GM12865 (cell line): Measurements from ENCODE around the gene GDF7.

Source experiments
- DNase-seq: peaks from one replicate; pipeline ENCODE4 v3.0.0; 2010; ENCODE audit warnings: low read depth
- H3K4me3 ChIP-seq: 2 replicates; pipeline ENCODE4 v1.5.1; 2011; ENCODE audit warnings: mild to moderate bottlenecking, low read depth, low read length, control low read depth
- TF ChIP-seq, protein P1 (sequence below): IDR thresholded peaks from 2 replicates; pipeline ENCODE4 v1.5.1; 2011; ENCODE audit warnings: low read length, control low read depth, low read depth, inconsistent platforms; ENCODE audit not compliant: insufficient read depth; ENCODE audit errors: missing control alignments

GDF7 gene

DNA sequence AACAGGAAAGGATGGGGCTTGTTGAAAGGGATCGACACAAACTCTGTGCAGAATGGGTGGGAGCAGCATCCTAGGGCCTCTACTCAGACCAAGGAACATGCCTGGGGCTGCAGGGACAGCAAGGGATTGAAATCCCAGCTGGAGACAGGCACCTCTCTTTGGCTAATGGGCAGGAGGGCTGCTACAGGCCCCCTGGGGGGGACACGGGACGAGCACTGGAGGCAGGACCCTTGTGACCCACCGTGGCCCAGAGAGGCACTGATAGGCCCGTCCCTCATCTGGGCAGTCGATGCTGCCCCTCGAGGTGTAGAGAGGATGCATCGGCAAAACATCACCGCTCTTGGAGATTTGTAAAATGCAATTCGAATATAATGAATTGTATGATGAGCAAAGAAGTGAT, 21.2 kb upstream of the GDF7 start:
- TF ChIP-seq, protein P1, sequence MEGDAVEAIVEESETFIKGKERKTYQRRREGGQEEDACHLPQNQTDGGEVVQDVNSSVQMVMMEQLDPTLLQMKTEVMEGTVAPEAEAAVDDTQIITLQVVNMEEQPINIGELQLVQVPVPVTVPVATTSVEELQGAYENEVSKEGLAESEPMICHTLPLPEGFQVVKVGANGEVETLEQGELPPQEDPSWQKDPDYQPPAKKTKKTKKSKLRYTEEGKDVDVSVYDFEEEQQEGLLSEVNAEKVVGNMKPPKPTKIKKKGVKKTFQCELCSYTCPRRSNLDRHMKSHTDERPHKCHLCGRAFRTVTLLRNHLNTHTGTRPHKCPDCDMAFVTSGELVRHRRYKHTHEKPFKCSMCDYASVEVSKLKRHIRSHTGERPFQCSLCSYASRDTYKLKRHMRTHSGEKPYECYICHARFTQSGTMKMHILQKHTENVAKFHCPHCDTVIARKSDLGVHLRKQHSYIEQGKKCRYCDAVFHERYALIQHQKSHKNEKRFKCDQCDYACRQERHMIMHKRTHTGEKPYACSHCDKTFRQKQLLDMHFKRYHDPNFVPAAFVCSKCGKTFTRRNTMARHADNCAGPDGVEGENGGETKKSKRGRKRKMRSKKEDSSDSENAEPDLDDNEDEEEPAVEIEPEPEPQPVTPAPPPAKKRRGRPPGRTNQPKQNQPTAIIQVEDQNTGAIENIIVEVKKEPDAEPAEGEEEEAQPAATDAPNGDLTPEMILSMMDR = no peak
- DNase-seq = no peak
- no peak overlapping the region for H3K4me3 ChIP-seq

DNA sequence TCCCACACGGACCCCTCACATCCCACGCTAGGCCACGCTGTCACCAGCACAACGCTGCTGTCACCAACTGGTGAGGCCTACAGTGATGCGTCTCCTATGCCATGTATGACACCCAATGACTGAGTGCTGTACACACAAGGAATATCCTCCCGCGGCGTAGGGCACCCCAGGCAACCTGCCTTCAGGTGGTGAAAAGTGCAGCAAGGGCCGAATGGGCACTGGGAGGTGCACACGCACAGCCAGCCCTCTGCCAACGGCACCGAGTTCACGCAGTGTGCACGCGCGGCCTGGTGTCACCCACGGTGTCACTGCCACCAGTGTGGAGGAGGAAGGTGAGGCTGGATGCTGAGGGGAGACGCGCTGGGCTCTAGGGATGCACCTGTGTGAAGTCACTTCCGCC, 20.5 kb upstream of the GDF7 start:
- TF ChIP-seq, protein P1 = no peak
- no peak for DNase-seq
- no peak overlapping the region for H3K4me3 ChIP-seq

DNA sequence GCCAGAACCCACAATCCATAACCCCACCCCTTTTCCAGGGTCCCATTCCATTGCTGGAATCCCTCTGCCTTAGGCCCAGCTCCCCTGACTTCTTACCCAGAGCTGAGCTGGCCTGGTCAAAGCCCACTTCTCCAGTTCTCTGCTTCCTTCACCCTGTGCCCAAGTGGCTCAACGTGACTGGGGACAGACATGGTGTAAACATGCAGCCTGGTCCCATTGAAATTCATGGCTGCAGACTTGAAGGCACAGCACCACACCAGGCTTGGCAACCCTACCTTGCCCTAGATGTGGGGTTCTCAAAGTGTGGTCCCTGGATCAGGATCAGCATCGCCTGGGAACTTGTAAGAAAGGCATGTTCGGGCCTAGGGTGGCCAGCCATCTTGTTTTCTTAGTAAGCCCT, 19.7 kb upstream of the GDF7 start:
- TF ChIP-seq, protein P1 = no peak
- no peak for DNase-seq
- no peak overlapping the region for H3K4me3 ChIP-seq

DNA sequence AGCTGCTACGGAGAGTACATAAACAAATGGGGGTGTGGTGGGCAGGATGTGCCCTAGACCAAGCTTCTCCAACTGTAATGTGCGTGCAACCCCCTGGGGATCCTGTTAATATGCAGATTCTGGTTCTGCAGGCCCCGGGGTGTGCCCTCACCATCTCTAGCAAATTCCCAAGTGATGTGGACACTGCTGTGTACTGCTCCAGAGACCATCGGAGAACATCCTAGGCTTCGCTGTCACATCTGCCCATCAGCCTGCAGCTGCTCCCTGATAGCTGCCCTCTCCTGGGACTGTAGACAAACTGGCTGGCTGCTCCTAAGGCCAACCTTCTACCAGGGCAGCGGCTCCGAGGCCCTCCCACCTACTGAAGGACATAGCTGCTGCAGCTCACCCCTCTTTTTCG, 19.2 kb upstream of the GDF7 start:
- H3K4me3 ChIP-seq = no peak overlapping the region
- TF ChIP-seq, protein P1 = no peak
- DNase-seq = no peak

DNA sequence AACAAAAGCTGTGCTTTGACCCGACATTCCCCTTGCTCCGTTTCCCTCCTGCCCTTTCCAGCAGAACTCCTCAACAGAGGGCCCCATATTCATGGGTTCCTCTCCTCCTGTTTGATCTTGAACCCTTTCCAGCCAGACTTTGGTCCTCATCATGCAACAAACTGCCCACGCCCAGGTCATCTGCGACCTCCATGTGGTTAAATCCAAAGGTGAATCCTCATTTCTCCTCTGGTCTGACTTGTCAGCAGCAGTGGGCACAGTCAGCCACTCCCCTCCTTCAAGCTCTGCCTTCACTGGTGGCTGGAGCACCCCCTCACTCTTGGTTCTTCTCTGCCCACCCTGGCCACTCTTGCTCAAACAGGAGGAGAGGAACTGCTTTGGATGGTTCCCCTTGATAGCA, 18.7 kb upstream of the GDF7 start:
- TF ChIP-seq, protein P1 = no peak
- no peak for DNase-seq
- H3K4me3 ChIP-seq = no peak overlapping the region

DNA sequence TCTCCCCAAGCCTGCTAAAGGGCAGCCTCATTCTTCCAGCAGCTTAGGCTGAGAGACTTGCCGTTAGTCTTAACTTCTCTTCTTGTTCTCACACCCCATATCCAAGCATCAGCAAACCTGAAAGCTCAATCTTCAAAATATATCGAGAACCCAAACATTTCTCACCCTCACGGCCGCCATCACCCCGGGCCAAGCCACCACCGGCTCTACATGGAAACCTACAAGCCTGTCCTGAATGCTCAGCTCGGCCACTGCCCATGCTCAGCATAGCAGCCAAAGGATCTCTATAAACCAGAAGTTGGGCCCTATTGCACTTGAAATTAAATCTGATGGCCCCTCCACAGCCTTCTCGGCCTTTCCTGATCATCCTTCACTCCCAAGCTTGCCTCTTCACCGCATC, 18.1 kb upstream of the GDF7 start:
- TF ChIP-seq, protein P1 = no peak
- H3K4me3 ChIP-seq = no peak overlapping the region
- no peak for DNase-seq

DNA sequence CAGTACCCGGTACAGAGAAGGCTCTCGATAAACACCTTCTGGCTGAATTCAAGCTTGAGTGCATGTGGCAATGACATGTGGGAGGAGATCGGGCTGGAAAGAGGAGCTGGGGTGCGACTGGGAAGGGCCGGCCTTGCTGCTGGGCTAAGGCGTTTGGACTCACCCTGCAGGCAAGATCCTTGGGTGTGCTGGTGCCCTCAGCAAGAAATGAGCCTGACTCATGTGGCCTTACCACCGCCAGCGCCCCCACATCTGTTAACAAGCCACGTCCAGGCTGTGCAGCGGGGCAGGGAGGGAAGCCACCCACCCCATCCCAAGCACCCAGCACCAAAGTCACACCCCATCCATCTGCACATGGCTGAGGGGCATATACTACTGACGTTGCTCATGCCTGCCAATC, 17.4 kb upstream of the GDF7 start:
- TF ChIP-seq, protein P1 = no peak
- no peak for DNase-seq
- no peak overlapping the region for H3K4me3 ChIP-seq
